Frontal cortex (tissue), 1 donor: Measurements from ENCODE around the gene SLC13A3. TPM values are rescaled to one million over a fixed set of nuclear protein-coding genes. Genes with fewer than 3 reads are reported as not detected.

Experiments used
- total RNA-seq: library from RNA; depleted of rRNA; stranded (reverse); fragments of >200 nt; gene quantifications from one replicate; pipeline ENCODE4 v1.2.3, GENCODE V29; 2014

SLC13A3 gene
- total RNA-seq, 1 donor from 2014 or later = 10.2 TPM

Other genes with a start within 250 kb of the SLC13A3 start
- 43.2 TPM for gene ELMO2, start 244.8 kb downstream of the SLC13A3 start, total RNA-seq
- 11.4 TPM for gene ZNF334, start 137.9 kb downstream of the SLC13A3 start, total RNA-seq
- not detected for gene OCSTAMP, start 100.8 kb downstream of the SLC13A3 start, total RNA-seq
- 51.0 TPM for gene TP53RK, start 38.0 kb upstream of the SLC13A3 start, total RNA-seq
- 3.7 TPM for gene SLC2A10, start 58.2 kb upstream of the SLC13A3 start, total RNA-seq
- gene EYA2, start 243.4 kb upstream of the SLC13A3 start, total RNA-seq = 2.4 TPM